K562 (cell line): Measurements from ENCODE around the gene FHL5.

Experiments used
- AFF4 ChIP-seq: sonication (generic); formaldehyde crosslinking; IDR thresholded peaks from 2 replicates; pipeline ENCODE4 v1.8.0; 2023; ENCODE audit warnings: mild to moderate bottlenecking, missing genetic modification reagents
- ARID3A ChIP-seq: IDR thresholded peaks from 2 replicates; pipeline ENCODE4 v1.6.1; 2012; ENCODE audit warnings: low read depth, low read length, improper control_type of control experiment, borderline replicate concordance
- CTCF ChIP-seq, 3 experiments: IDR thresholded peaks in 2 of 3; conservative IDR thresholded peaks in 1 of 3; 2 replicates each; pipeline ENCODE4 v1.5.1; 2011 to 2012; ENCODE audit warnings: low read length in 3 of 3, mild to moderate bottlenecking in 3 of 3, control low read depth in 2 of 3, improper control_type of control experiment in 1 of 3, inconsistent platforms in 1 of 3, low read depth in 1 of 3, mixed read lengths in 1 of 3, moderate library complexity in 1 of 3; ENCODE audit not compliant: insufficient read depth in 2 of 3
- RAD21 ChIP-seq, 2 experiments: fragments of 250-450 bp in 1 of 2; fragments of 450-650 bp in 1 of 2; sonication (Bioruptor Pico) in 1 of 2; formaldehyde crosslinking in 1 of 2; IDR thresholded peaks in 1 of 2; conservative IDR thresholded peaks in 1 of 2; 2 replicates each; pipeline versions ENCODE4 v1.4.0 to v1.8.0; 2020 to 2022; ENCODE audit warnings: mild to moderate bottlenecking in 2 of 2, moderate library complexity in 1 of 2
- ZNF41 ChIP-seq: fragments of 250-450 bp; sonication (Bioruptor Pico); conservative IDR thresholded peaks from 2 replicates; pipeline ENCODE4 v1.4.0; 2020; ENCODE audit warnings: mild to moderate bottlenecking

- no peak for TF ChIP-seq ARID3A
- TF ChIP-seq ZNF41 (CRISPR knock-in tag), result no peak
- TF ChIP-seq AFF4 (CRISPR knock-in tag), result no peak
- TF ChIP-seq CTCF (IDR thresholded peaks at IDR 0.05 in 2 of 3, conservative IDR thresholded peaks at IDR 0.05 in 1 of 3; ENCODE audit: insufficient read depth in 2 of 3, low read depth in 1 of 3, low read length in 3 of 3), result no peak
- TF ChIP-seq RAD21 (CRISPR knock-in tag; conservative IDR thresholded peaks at IDR 0.05 in 1 of 2, IDR thresholded peaks at IDR 0.05 in 1 of 2), result no peak
Measured at GRCh38 chr6:96652552-96652951, 89.6 kb downstream of the FHL5 start.
